ENCODE measurements around the gene PALLD.

The PALLD gene

GRCh38 chr4:168651864-168652263 lies 155.0 kb downstream of the PALLD start:
- H3K27ac ChIP-seq, result no peak overlapping the region
- TF ChIP-seq CTCF (conservative IDR thresholded peaks at IDR 0.05), result no peak

GRCh38 chr4:168652755-168653154 lies 155.9 kb downstream of the PALLD start:
- H3K27ac ChIP-seq, result no peak overlapping the region
- TF ChIP-seq CTCF (conservative IDR thresholded peaks at IDR 0.05), result no peak

- TF ChIP-seq CTCF (conservative IDR thresholded peaks at IDR 0.05), result no peak
- H3K27ac ChIP-seq, result peak overlapping the region; percentile 32
Measured at GRCh38 chr4:168654104-168654847, 157.4 kb downstream of the PALLD start.

GRCh38 chr4:168654848-168655174 lies 158.0 kb downstream of the PALLD start:
- H3K27ac ChIP-seq, result peak overlapping the region; percentile 32; the same call in 1 of the 2 replicates

GRCh38 chr4:168655182-168655581 lies 158.3 kb downstream of the PALLD start:
- H3K27ac ChIP-seq, result peak overlapping the region; percentile 32; the same call in 1 of the 2 replicates
- TF ChIP-seq CTCF (conservative IDR thresholded peaks at IDR 0.05), result no peak

More at GRCh38 chr4:168654848-168655174, 158.0 kb downstream of the PALLD start:
- no peak for TF ChIP-seq CTCF (conservative IDR thresholded peaks at IDR 0.05)

GRCh38 chr4:168656055-168656660 lies 159.3 kb downstream of the PALLD start:
- TF ChIP-seq CTCF (conservative IDR thresholded peaks at IDR 0.05), result no peak
- no peak overlapping the region for H3K27ac ChIP-seq

GRCh38 chr4:168656946-168657473 lies 160.2 kb downstream of the PALLD start:
- TF ChIP-seq CTCF (conservative IDR thresholded peaks at IDR 0.05), result no peak
- no peak overlapping the region for H3K27ac ChIP-seq
